IMR-90 (cell line): ENCODE results near the gene NPAS3. TPM values are rescaled to one million over a fixed set of nuclear protein-coding genes. Genes with fewer than 3 reads are reported as not detected.

ENCODE experiments used
- ATAC-seq: fragments of 200-7000 bp; cut with Tn5 transposase; 2 replicates; pipeline ENCODE4 v1.9.1; 2020; ENCODE audit warnings: low read depth, mild to moderate bottlenecking, moderate library complexity
- BruUV-seq: library from RNA; stranded (reverse); fragments of 400-500 nt; replicated peaks from 2 replicates; lab custom pipeline; 2021; lab: Mats Ljungman, UMichigan
- CTCF ChIA-PET: fragments of 300-600 bp; formaldehyde crosslinking; extraction: SDS; loops from one replicate; lab custom pipeline; 2021; ENCODE audit warnings: antibody characterized with exemption; lab: Yijun Ruan, JAX
- POLR2A ChIA-PET: fragments of 300-600 bp; sonication (Branson Sonifier 250); formaldehyde crosslinking; loops from one replicate; lab custom pipeline; 2022; ENCODE audit warnings: antibody characterized with exemption; ENCODE audit not compliant: unreplicated experiment; lab: Charles Lee
- DNase-seq: peaks from one replicate; pipeline ENCODE4 v3.0.0; 2013
- H2AFZ ChIP-seq: replicated peaks from 2 replicates; pipeline ENCODE3; 2013; ENCODE audit warnings: low read length, mild to moderate bottlenecking; ENCODE audit not compliant: poor library complexity
- H2AK5ac ChIP-seq: 2 replicates; pipeline ENCODE4 v1.6.1; 2013; ENCODE audit warnings: low read depth, low read length, inconsistent platforms
- H2AK9ac ChIP-seq: replicated peaks from 2 replicates; pipeline ENCODE3; 2013; ENCODE audit warnings: mild to moderate bottlenecking, low read depth, low read length, moderate library complexity; ENCODE audit not compliant: poor library complexity
- H2BK120ac ChIP-seq: 2 replicates; pipeline ENCODE4 v1.6.1; 2013; ENCODE audit warnings: low read depth, low read length, inconsistent platforms
- H2BK15ac ChIP-seq: 3 replicates; pipeline ENCODE4 v1.6.1; 2013; ENCODE audit warnings: low read depth, low read length, inconsistent platforms
- H2BK20ac ChIP-seq: 2 replicates; pipeline ENCODE4 v1.6.1; 2013; ENCODE audit warnings: low read depth, mild to moderate bottlenecking, inconsistent platforms, low read length, moderate library complexity
- H2BK5ac ChIP-seq: 2 replicates; pipeline ENCODE4 v1.6.1; 2013; ENCODE audit warnings: mild to moderate bottlenecking, low read depth, low read length, inconsistent platforms; ENCODE audit not compliant: poor library complexity, severe bottlenecking
- H3K14ac ChIP-seq: replicated peaks from 2 replicates; pipeline ENCODE4 v1.6.1; 2013; ENCODE audit warnings: low read depth, low read length, inconsistent platforms
- H3K18ac ChIP-seq: 2 replicates; pipeline ENCODE4 v1.6.1; 2013; ENCODE audit warnings: low read depth, low read length, control low read depth
- H3K23ac ChIP-seq: 2 replicates; pipeline ENCODE4 v1.6.1; 2013; ENCODE audit warnings: low read depth, low read length, inconsistent platforms
- H3K27ac ChIP-seq: 2 replicates; pipeline ENCODE4 v1.5.1; 2013; ENCODE audit warnings: mild to moderate bottlenecking, control low read depth, low read length; ENCODE audit not compliant: insufficient read depth
- H3K27me3 ChIP-seq: 2 replicates; pipeline ENCODE4 v1.6.1; 2013; ENCODE audit warnings: low read length; ENCODE audit not compliant: control insufficient read depth, insufficient read depth
- H3K36me3 ChIP-seq: 2 replicates; pipeline ENCODE4 v1.6.1; 2013; ENCODE audit warnings: low read length, mixed read lengths; ENCODE audit not compliant: control insufficient read depth, insufficient read depth
- H3K4ac ChIP-seq: 2 replicates; pipeline ENCODE4 v1.6.1; 2013; ENCODE audit warnings: low read depth, low read length, inconsistent platforms
- H3K4me1 ChIP-seq: 2 replicates; pipeline ENCODE4 v1.6.1; 2013; ENCODE audit warnings: low read length, mixed read lengths; ENCODE audit not compliant: control insufficient read depth, insufficient read depth
- H3K4me2 ChIP-seq: 2 replicates; pipeline ENCODE4 v1.6.1; 2013; ENCODE audit warnings: low read depth, mild to moderate bottlenecking, control low read depth, low read length, moderate library complexity
- H3K4me3 ChIP-seq: 2 replicates; pipeline ENCODE4 v1.5.1; 2013; ENCODE audit warnings: low read depth, mild to moderate bottlenecking, control low read depth, low read length, moderate library complexity; ENCODE audit not compliant: insufficient read depth
- H3K56ac ChIP-seq: 2 replicates; pipeline ENCODE4 v1.6.1; 2013; ENCODE audit warnings: low read length, inconsistent platforms; ENCODE audit not compliant: insufficient read depth; ENCODE audit errors: extremely low read depth
- H3K79me1 ChIP-seq, 2 experiments: 2 replicates each; pipeline ENCODE4 v1.6.1; 2013; ENCODE audit warnings: low read length in 2 of 2, inconsistent platforms in 1 of 2, low read depth in 1 of 2
- H3K9ac ChIP-seq: 2 replicates; pipeline ENCODE4 v1.6.1; 2013; ENCODE audit warnings: low read depth, low read length, control low read depth
- H3K9me1 ChIP-seq: 2 replicates; pipeline ENCODE4 v1.6.1; 2013; ENCODE audit warnings: low read length, inconsistent platforms; ENCODE audit not compliant: insufficient read depth
- H3K9me3 ChIP-seq: 2 replicates; pipeline ENCODE4 v1.6.1; 2013; ENCODE audit warnings: low read length; ENCODE audit not compliant: control insufficient read depth, insufficient read depth
- H4K20me1 ChIP-seq: 2 replicates; pipeline ENCODE4 v1.6.1; 2013; ENCODE audit warnings: low read length, inconsistent platforms; ENCODE audit not compliant: insufficient read depth
- H4K5ac ChIP-seq: 2 replicates; pipeline ENCODE4 v1.6.1; 2013; ENCODE audit warnings: mild to moderate bottlenecking, low read depth, low read length, control low read depth
- H4K8ac ChIP-seq, 2 experiments: 2 replicates each; pipeline ENCODE4 v1.6.1; 2013; ENCODE audit warnings: low read depth in 2 of 2, low read length in 2 of 2, control low read depth in 1 of 2, inconsistent platforms in 1 of 2
- H4K91ac ChIP-seq: 2 replicates; pipeline ENCODE4 v1.6.1; 2013; ENCODE audit warnings: low read depth, low read length, inconsistent platforms; ENCODE audit not compliant: insufficient read depth
- BHLHE40 ChIP-seq: fragments of 150-350 bp; IDR thresholded peaks from 2 replicates; pipeline ENCODE4 v1.6.1; 2016; ENCODE audit warnings: mild to moderate bottlenecking, low read depth, low read length
- CEBPB ChIP-seq: IDR thresholded peaks from 2 replicates; pipeline ENCODE4 v1.6.1; 2012; ENCODE audit warnings: low read depth, low read length, improper control_type of control experiment
- CHD1 ChIP-seq: IDR thresholded peaks from 2 replicates; pipeline ENCODE4 v1.6.1; 2012; ENCODE audit warnings: low read depth, low read length, improper control_type of control experiment
- CTCF ChIP-seq: conservative IDR thresholded peaks from 2 replicates; pipeline ENCODE4 v1.5.1; 2012; ENCODE audit warnings: mild to moderate bottlenecking, low read depth, low read length, improper control_type of control experiment
- FOS ChIP-seq: fragments of 150-350 bp; IDR thresholded peaks from 2 replicates; pipeline ENCODE4 v1.6.1; 2016; ENCODE audit warnings: low read depth, low read length
- MAFK ChIP-seq: IDR thresholded peaks from 2 replicates; pipeline ENCODE4 v1.6.1; 2012; ENCODE audit warnings: low read depth, low read length, improper control_type of control experiment
- MAZ ChIP-seq: IDR thresholded peaks from 2 replicates; pipeline ENCODE4 v1.6.1; 2012; ENCODE audit warnings: low read depth, mild to moderate bottlenecking, low read length, improper control_type of control experiment, moderate library complexity, borderline replicate concordance
- MXI1 ChIP-seq: IDR thresholded peaks from 2 replicates; pipeline ENCODE4 v1.6.1; 2012; ENCODE audit warnings: low read depth, mild to moderate bottlenecking, low read length, moderate library complexity, borderline replicate concordance
- NFE2L2 ChIP-seq: fragments of 150-350 bp; IDR thresholded peaks from 2 replicates; pipeline ENCODE4 v1.6.1; 2016; ENCODE audit warnings: low read depth, mild to moderate bottlenecking, low read length
- POLR2A ChIP-seq: IDR thresholded peaks from 2 replicates; pipeline ENCODE4 v1.6.1; 2012; ENCODE audit warnings: mild to moderate bottlenecking, low read depth, low read length
- RAD21 ChIP-seq: IDR thresholded peaks from 2 replicates; pipeline ENCODE4 v1.6.1; 2012; ENCODE audit warnings: low read length, improper control_type of control experiment
- RCOR1 ChIP-seq: IDR thresholded peaks from 2 replicates; pipeline ENCODE4 v1.6.1; 2012; ENCODE audit warnings: mild to moderate bottlenecking, low read length, improper control_type of control experiment; ENCODE audit not compliant: insufficient replicate concordance
- RFX5 ChIP-seq: IDR thresholded peaks from 2 replicates; pipeline ENCODE4 v1.8.0; 2012; ENCODE audit warnings: low read depth, mild to moderate bottlenecking, low read length, moderate library complexity
- SMC3 ChIP-seq: fragments of 150-350 bp; IDR thresholded peaks from 2 replicates; pipeline ENCODE4 v1.6.1; 2016; ENCODE audit warnings: low read depth, mild to moderate bottlenecking, antibody characterized with exemption, low read length, moderate library complexity
- WGBS, 2 experiments: methylation state at CpG; one replicate each; pipeline versions ENCODE4 v1.1.5 to v1.1.7; 2013; ENCODE audit warnings: missing lambda C conversion rate in 2 of 2; ENCODE audit not compliant: insufficient read length in 1 of 2; ENCODE audit errors: extremely low coverage in 2 of 2; 5-methylcytosine and 5-hydroxymethylcytosine counted together
- dilution Hi-C: fragments of 300-500 bp; cut with HindIII; formaldehyde crosslinking; loops from one replicate; pipeline ENCODE4 v1.14.3; 2018; ENCODE audit warnings: low sequenced_read_pairs; ENCODE audit not compliant: unreplicated experiment
- in situ Hi-C: fragments of 300-500 bp; cut with MboI; formaldehyde crosslinking; loops from 3 replicates; pipeline ENCODE4 v1.14.3; 2019; ENCODE audit warnings: low sequenced_read_pairs, inconsistent platforms, mixed read lengths
- intact Hi-C: fragments of 100-400 bp; cut with micrococcal nuclease; formaldehyde crosslinking; loops from 2 replicates; pipeline ENCODE4 v1.10.0; 2022
- polyA plus RNA-seq, 3 experiments: library from polyadenylated mRNA; depleted of rRNA; stranded (reverse); fragments of >200 nt; gene quantifications; 2 replicates each; pipeline ENCODE4 v1.2.3, GENCODE V29; 2012; ENCODE audit warnings: low replicate concordance in 1 of 3
- total RNA-seq: library from RNA; depleted of rRNA; stranded (reverse); fragments of >200 nt; gene quantifications from 2 replicates; pipeline ENCODE4 v1.2.3, GENCODE V29; 2012
- TF ChIP-seq, protein P1 (sequence below): fragments of 150-350 bp; IDR thresholded peaks from 2 replicates; pipeline ENCODE4 v1.6.1; 2017; ENCODE audit warnings: mild to moderate bottlenecking, antibody characterized with exemption, low read length, low read depth

NPAS3 gene
- total and polyA plus RNA-seq, 2 of the 4 experiments (the other 2 are of a cell fraction): not detected

DNA sequence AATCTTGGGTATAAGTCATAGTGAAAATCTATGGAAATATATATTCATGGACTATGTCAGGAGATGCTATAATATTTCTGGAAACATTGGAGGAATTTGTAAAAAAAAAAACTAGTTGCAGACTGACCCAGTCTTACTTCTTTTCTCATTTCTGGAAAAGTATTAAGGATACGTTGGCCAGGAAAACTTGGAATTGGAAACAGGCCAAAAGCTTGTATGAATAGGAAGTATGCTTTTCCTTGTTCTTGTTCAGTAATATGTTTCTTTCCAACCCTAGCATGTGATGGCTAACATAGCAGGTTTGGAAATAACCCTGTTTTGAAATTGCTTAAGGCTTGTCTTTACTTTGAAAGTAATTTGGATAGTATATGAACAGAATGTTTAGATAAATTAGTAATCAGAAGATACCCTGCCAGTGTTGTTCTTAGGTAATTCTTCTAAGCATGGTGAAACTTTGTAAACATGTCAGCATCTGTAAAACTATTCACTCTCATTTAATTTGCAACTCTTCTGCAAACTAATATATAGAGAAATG is 316.2 kb downstream of the NPAS3 start:
- ATAC-seq: no peak
- TF ChIP-seq CTCF (no peak), NFE2L2 (no peak), MXI1 (no peak), RCOR1 (no peak), FOS (no peak), MAFK (no peak), CEBPB (no peak), SMC3 (no peak), BHLHE40 (no peak), POLR2A (no peak), RAD21 (no peak), MAZ (no peak), CHD1 (no peak), RFX5 (no peak)
- TF ChIP-seq, protein P1, sequence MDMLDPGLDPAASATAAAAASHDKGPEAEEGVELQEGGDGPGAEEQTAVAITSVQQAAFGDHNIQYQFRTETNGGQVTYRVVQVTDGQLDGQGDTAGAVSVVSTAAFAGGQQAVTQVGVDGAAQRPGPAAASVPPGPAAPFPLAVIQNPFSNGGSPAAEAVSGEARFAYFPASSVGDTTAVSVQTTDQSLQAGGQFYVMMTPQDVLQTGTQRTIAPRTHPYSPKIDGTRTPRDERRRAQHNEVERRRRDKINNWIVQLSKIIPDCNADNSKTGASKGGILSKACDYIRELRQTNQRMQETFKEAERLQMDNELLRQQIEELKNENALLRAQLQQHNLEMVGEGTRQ: no peak
- no peak for DNase-seq
- Histone ChIP-seq H4K8ac (no peak overlapping the region), H3K23ac (no peak overlapping the region), H4K5ac (no peak overlapping the region), H2BK15ac (no peak overlapping the region), H2AFZ (no peak overlapping the region), H3K27me3 (no peaks in the 10 kb centered on the region), H2BK5ac (no peak overlapping the region), H2BK120ac (no peak overlapping the region), H3K4me1 (no peaks in the 10 kb centered on the region), H3K4ac (no peak overlapping the region), H3K14ac (no peak overlapping the region), H3K36me3 (no peaks in the 10 kb centered on the region), H2AK9ac (no peak overlapping the region), H2AK5ac (no peak overlapping the region), H3K9me1 (no peaks in the 10 kb centered on the region), H3K18ac (no peak overlapping the region), H3K56ac (no peak overlapping the region), H4K20me1 (no peaks in the 10 kb centered on the region), H3K79me1 (no peaks in the 10 kb centered on the region), H3K9me3 (no peaks in the 10 kb centered on the region), H3K9ac (no peak overlapping the region), H4K91ac (no peak overlapping the region), H3K27ac (no peak overlapping the region), H2BK20ac (no peak overlapping the region), H3K4me3 (no peak overlapping the region), H3K4me2 (no peak overlapping the region)
- ChIA-PET POLR2A (no interaction called here), CTCF (no interaction called here)
- dilution Hi-C loops: no loop called here
- intact Hi-C loops: no loop called here
- in situ Hi-C loops: no loop called here
- no CpG with 5 or more reads among the region's 1 CpG for WGBS, 2 experiments
- BruUV-seq: no TSS peak
